Measurements from ENCODE around the gene GPHN.

GPHN gene

DNA sequence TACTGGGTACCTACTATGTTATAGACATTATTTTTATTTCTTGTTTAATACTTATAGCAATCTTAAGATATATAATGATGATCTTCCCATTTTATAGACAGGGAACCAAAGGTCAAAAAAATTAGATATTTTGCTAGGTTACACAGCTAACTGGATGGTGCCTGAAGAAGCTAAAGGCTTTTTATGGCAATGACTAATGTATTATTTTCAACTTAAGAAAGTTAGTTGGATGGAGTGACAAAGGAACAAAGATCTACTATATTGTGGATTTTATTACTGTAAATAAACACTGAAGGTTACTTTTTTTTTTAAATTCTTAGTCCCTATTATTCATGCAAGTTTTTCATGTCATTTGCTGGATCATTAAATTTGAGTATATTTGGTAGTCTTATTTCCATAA lies 227.9 kb downstream of the GPHN start:
- H3K9ac ChIP-seq (ENCODE audit: low read length in 5 of 5) = no peak overlapping the region
- no peak overlapping the region for H3K4me3 ChIP-seq (ENCODE audit: low read depth in 1 of 5, low read length in 5 of 5)
- peaks cover 0 to 10% (median 0%) of the 10 kb centered on the region in 5 donors for H3K9me3 ChIP-seq (ENCODE audit: control insufficient read depth in 5 of 5, low read length in 5 of 5)
- no peaks in the 10 kb centered on the region for H3K36me3 ChIP-seq (ENCODE audit: control insufficient read depth in 5 of 5, insufficient read depth in 5 of 5, low read length in 5 of 5)
- H3K4me1 ChIP-seq (ENCODE audit: control insufficient read depth in 5 of 5, insufficient read depth in 5 of 5, low read length in 5 of 5) = peaks cover 0 to 4% (median 0%) of the 10 kb centered on the region in 5 donors
- no peaks in the 10 kb centered on the region for H3K27me3 ChIP-seq (ENCODE audit: control insufficient read depth in 5 of 5, insufficient read depth in 4 of 5, low read length in 5 of 5)
- no peak overlapping the region for H3K27ac ChIP-seq (ENCODE audit: low read depth, low read length)

- Histone ChIP-seq H3K27me3 (ENCODE audit: control insufficient read depth in 5 of 5, insufficient read depth in 4 of 5, low read length in 5 of 5) (no peaks in the 10 kb centered on the region), H3K36me3 (ENCODE audit: control insufficient read depth in 5 of 5, insufficient read depth in 5 of 5, low read length in 5 of 5) (no peaks in the 10 kb centered on the region), H3K9me3 (ENCODE audit: control insufficient read depth in 5 of 5, low read length in 5 of 5) (no peaks in the 10 kb centered on the region), H3K9ac (ENCODE audit: low read length in 5 of 5) (no peak overlapping the region), H3K4me1 (ENCODE audit: control insufficient read depth in 5 of 5, insufficient read depth in 5 of 5, low read length in 5 of 5) (peaks cover 0 to 4% (median 0%) of the 10 kb centered on the region in 5 donors), H3K27ac (ENCODE audit: low read depth, low read length) (no peak overlapping the region), H3K4me3 (ENCODE audit: low read depth in 1 of 5, low read length in 5 of 5) (no peak overlapping the region)
Measured at GRCh38 chr14:66739826-66740225, 231.9 kb downstream of the GPHN start.

DNA sequence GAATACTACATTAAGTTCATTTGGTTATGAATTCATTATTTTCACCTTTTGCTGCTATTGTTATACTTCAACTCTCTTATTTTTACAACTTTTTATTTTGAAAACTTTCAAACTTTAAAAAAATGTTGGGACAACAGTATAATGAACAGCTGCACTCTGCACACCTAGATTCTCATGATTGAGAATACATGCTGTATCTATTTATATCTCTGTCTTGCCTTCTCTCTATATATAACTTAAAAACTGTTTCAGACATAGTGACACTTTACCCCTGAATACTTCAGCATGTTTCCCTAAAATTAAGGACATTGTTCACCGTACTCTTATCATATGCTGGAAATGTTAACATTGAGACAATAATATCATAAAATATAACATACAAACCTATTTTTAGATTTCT lies 237.1 kb downstream of the GPHN start:
- H3K4me3 ChIP-seq (ENCODE audit: low read depth in 1 of 5, low read length in 5 of 5) = no peak overlapping the region
- H3K27ac ChIP-seq (ENCODE audit: low read depth, low read length) = no peak overlapping the region
- H3K4me1 ChIP-seq (ENCODE audit: control insufficient read depth in 5 of 5, insufficient read depth in 5 of 5, low read length in 5 of 5) = peaks cover 0 to 3% (median 0%) of the 10 kb centered on the region in 5 donors
- no peaks in the 10 kb centered on the region for H3K36me3 ChIP-seq (ENCODE audit: control insufficient read depth in 5 of 5, insufficient read depth in 5 of 5, low read length in 5 of 5)
- H3K9me3 ChIP-seq (ENCODE audit: control insufficient read depth in 5 of 5, low read length in 5 of 5) = no peaks in the 10 kb centered on the region
- no peaks in the 10 kb centered on the region for H3K27me3 ChIP-seq (ENCODE audit: control insufficient read depth in 5 of 5, insufficient read depth in 4 of 5, low read length in 5 of 5)
- H3K9ac ChIP-seq (ENCODE audit: low read length in 5 of 5) = no peak overlapping the region

GRCh38 chr14:66746316-66747006 lies 238.5 kb downstream of the GPHN start:
- H3K4me3 ChIP-seq (ENCODE audit: low read depth in 1 of 5, low read length in 5 of 5) = no peak overlapping the region
- H3K9me3 ChIP-seq (ENCODE audit: control insufficient read depth in 5 of 5, low read length in 5 of 5) = no peaks in the 10 kb centered on the region
- H3K27me3 ChIP-seq (ENCODE audit: control insufficient read depth in 5 of 5, insufficient read depth in 4 of 5, low read length in 5 of 5) = no peaks in the 10 kb centered on the region
- H3K27ac ChIP-seq (ENCODE audit: low read depth, low read length) = no peak overlapping the region
- H3K4me1 ChIP-seq (ENCODE audit: control insufficient read depth in 5 of 5, insufficient read depth in 5 of 5, low read length in 5 of 5) = peaks cover 0 to 3% (median 0%) of the 10 kb centered on the region in 5 donors
- no peaks in the 10 kb centered on the region for H3K36me3 ChIP-seq (ENCODE audit: control insufficient read depth in 5 of 5, insufficient read depth in 5 of 5, low read length in 5 of 5)
- H3K9ac ChIP-seq (ENCODE audit: low read length in 5 of 5) = no peak overlapping the region

GRCh38 chr14:66752109-66752508 lies 244.2 kb downstream of the GPHN start:
- H3K27ac ChIP-seq (ENCODE audit: low read depth, low read length) = no peak overlapping the region
- H3K9ac ChIP-seq (ENCODE audit: low read length in 5 of 5) = no peak overlapping the region
- H3K36me3 ChIP-seq (ENCODE audit: control insufficient read depth in 5 of 5, insufficient read depth in 5 of 5, low read length in 5 of 5) = no peaks in the 10 kb centered on the region
- H3K4me3 ChIP-seq (ENCODE audit: low read depth in 1 of 5, low read length in 5 of 5) = no peak overlapping the region
- no peaks in the 10 kb centered on the region for H3K27me3 ChIP-seq (ENCODE audit: control insufficient read depth in 5 of 5, insufficient read depth in 4 of 5, low read length in 5 of 5)
- no peaks in the 10 kb centered on the region for H3K4me1 ChIP-seq (ENCODE audit: control insufficient read depth in 5 of 5, insufficient read depth in 5 of 5, low read length in 5 of 5)
- H3K9me3 ChIP-seq (ENCODE audit: control insufficient read depth in 5 of 5, low read length in 5 of 5) = no peaks in the 10 kb centered on the region

DNA sequence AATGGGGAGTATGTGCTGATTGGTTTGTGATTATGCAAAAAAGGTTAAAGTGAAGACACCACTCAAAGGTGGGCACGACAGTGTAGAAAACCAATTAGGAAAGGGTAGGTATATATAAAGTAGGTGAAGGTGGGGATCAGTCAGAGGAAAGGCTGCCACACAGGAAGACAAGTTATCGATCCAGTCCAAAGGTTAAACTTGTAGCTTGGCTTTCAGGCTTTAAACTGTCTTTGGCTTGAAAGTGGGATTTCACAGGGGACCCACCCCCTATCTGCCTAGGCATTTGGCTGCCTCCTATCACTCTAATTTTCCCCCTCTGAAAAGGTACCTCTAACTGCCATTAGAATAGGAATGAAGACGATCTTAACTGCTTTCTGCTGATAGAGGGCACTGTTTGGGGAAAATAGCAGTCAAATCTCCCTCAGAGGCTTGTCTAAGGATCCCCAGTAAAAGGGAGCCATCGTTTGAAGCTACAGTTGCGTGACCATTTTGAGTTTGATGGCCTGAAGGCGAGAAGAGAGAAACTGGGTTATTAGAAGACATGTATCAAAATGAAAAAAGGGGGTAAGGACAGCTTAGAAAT lies 250.2 kb downstream of the GPHN start:
- H3K36me3 ChIP-seq (ENCODE audit: control insufficient read depth in 5 of 5, insufficient read depth in 5 of 5, low read length in 5 of 5) = no peaks in the 10 kb centered on the region
- no peaks in the 10 kb centered on the region for H3K27me3 ChIP-seq (ENCODE audit: control insufficient read depth in 5 of 5, insufficient read depth in 4 of 5, low read length in 5 of 5)
- H3K27ac ChIP-seq (ENCODE audit: low read depth, low read length) = no peak overlapping the region
- H3K4me1 ChIP-seq (ENCODE audit: control insufficient read depth in 5 of 5, insufficient read depth in 5 of 5, low read length in 5 of 5) = no peaks in the 10 kb centered on the region
- H3K9ac ChIP-seq (ENCODE audit: low read length in 5 of 5) = no peak overlapping the region
- H3K9me3 ChIP-seq (ENCODE audit: control insufficient read depth in 5 of 5, low read length in 5 of 5) = no peaks in the 10 kb centered on the region
- no peak overlapping the region for H3K4me3 ChIP-seq (ENCODE audit: low read depth in 1 of 5, low read length in 5 of 5)

DNA sequence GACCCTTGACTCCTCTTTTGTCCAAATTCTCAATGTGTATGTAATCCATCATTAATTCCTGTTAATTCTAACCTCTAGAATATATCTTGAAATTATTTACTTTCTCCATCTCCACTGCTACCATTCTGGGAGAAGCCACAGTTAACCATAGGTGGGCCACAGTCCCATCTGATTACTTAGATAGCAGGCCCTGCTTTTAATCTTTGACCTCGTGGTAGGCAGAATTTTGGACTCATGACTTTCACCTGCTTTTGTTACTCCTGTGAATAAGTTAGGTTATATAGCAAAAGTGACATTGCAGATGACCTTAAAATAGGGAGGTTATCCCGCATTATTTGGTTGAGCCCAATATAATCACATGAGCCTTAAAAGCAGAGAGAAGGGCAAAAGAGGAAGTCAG lies 264.2 kb downstream of the GPHN start:
- H3K27ac ChIP-seq (ENCODE audit: low read depth, low read length) = no peak overlapping the region
- H3K27me3 ChIP-seq (ENCODE audit: control insufficient read depth in 5 of 5, insufficient read depth in 4 of 5, low read length in 5 of 5) = no peaks in the 10 kb centered on the region
- H3K4me3 ChIP-seq (ENCODE audit: low read depth in 1 of 5, low read length in 5 of 5) = no peak overlapping the region
- H3K9me3 ChIP-seq (ENCODE audit: control insufficient read depth in 5 of 5, low read length in 5 of 5) = no peaks in the 10 kb centered on the region
- H3K36me3 ChIP-seq (ENCODE audit: control insufficient read depth in 5 of 5, insufficient read depth in 5 of 5, low read length in 5 of 5) = no peaks in the 10 kb centered on the region
- H3K9ac ChIP-seq (ENCODE audit: low read length in 5 of 5) = no peak overlapping the region
- H3K4me1 ChIP-seq (ENCODE audit: control insufficient read depth in 5 of 5, insufficient read depth in 5 of 5, low read length in 5 of 5) = no peaks in the 10 kb centered on the region

DNA sequence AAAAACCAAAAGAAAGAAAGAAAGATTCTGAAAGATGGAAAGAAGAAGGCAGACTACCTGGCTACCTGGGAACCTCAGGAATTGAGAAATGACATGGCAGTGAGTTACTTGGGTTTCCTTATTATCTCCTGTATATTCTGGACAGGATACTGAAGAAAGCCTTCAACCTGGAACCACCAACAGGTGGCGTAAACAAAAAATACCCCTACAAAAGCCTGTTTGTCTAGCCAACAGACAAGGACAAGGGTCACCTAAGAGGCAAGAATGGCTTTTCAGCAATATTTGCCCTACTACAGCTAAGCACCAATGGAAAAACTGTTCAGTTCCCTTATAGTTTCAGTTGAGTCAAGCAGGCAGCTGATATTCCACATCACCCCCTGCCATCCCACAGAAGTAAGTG lies 274.9 kb downstream of the GPHN start:
- Histone ChIP-seq H3K27ac (ENCODE audit: low read depth, low read length) (no peak overlapping the region), H3K4me3 (ENCODE audit: low read depth in 1 of 5, low read length in 5 of 5) (no peak overlapping the region), H3K9me3 (ENCODE audit: control insufficient read depth in 5 of 5, low read length in 5 of 5) (no peaks in the 10 kb centered on the region), H3K27me3 (ENCODE audit: control insufficient read depth in 5 of 5, insufficient read depth in 4 of 5, low read length in 5 of 5) (no peaks in the 10 kb centered on the region), H3K36me3 (ENCODE audit: control insufficient read depth in 5 of 5, insufficient read depth in 5 of 5, low read length in 5 of 5) (peaks cover 0 to 3% (median 0%) of the 10 kb centered on the region in 5 donors), H3K4me1 (ENCODE audit: control insufficient read depth in 5 of 5, insufficient read depth in 5 of 5, low read length in 5 of 5) (no peaks in the 10 kb centered on the region), H3K9ac (ENCODE audit: low read length in 5 of 5) (no peak overlapping the region)

- Histone ChIP-seq H3K36me3 (ENCODE audit: control insufficient read depth in 5 of 5, insufficient read depth in 5 of 5, low read length in 5 of 5) (peaks cover 0 to 3% (median 0%) of the 10 kb centered on the region in 5 donors), H3K9ac (ENCODE audit: low read length in 5 of 5) (no peak overlapping the region), H3K27ac (ENCODE audit: low read depth, low read length) (no peak overlapping the region), H3K27me3 (ENCODE audit: control insufficient read depth in 5 of 5, insufficient read depth in 4 of 5, low read length in 5 of 5) (no peaks in the 10 kb centered on the region), H3K4me3 (ENCODE audit: low read depth in 1 of 5, low read length in 5 of 5) (no peak overlapping the region), H3K4me1 (ENCODE audit: control insufficient read depth in 5 of 5, insufficient read depth in 5 of 5, low read length in 5 of 5) (no peaks in the 10 kb centered on the region), H3K9me3 (ENCODE audit: control insufficient read depth in 5 of 5, low read length in 5 of 5) (peaks cover 0 to 20% (median 12%) of the 10 kb centered on the region in 5 donors)
Measured at GRCh38 chr14:66790101-66790500, 282.2 kb downstream of the GPHN start.

- Histone ChIP-seq H3K9ac (ENCODE audit: low read length in 5 of 5) (no peak overlapping the region), H3K27me3 (ENCODE audit: control insufficient read depth in 5 of 5, insufficient read depth in 4 of 5, low read length in 5 of 5) (no peaks in the 10 kb centered on the region), H3K4me3 (ENCODE audit: low read depth in 1 of 5, low read length in 5 of 5) (no peak overlapping the region), H3K4me1 (ENCODE audit: control insufficient read depth in 5 of 5, insufficient read depth in 5 of 5, low read length in 5 of 5) (peaks cover 0 to 4% (median 0%) of the 10 kb centered on the region in 5 donors), H3K27ac (ENCODE audit: low read depth, low read length) (no peak overlapping the region), H3K9me3 (ENCODE audit: control insufficient read depth in 5 of 5, low read length in 5 of 5) (peaks cover 0 to 4% (median 3%) of the 10 kb centered on the region in 5 donors), H3K36me3 (ENCODE audit: control insufficient read depth in 5 of 5, insufficient read depth in 5 of 5, low read length in 5 of 5) (no peaks in the 10 kb centered on the region)
Measured at GRCh38 chr14:66802962-66803361, 295.0 kb downstream of the GPHN start.

Measured in subcutaneous abdominal adipose tissue (tissue), 5 donors.